Gastroesophageal sphincter (tissue), 3 donors: ENCODE data around the gene C2orf92.

Experiments used
- CTCF ChIP-seq, 4 experiments: fragments of 200-600 bp in 2 of 4; fragments of 450-650 bp in 2 of 4; sonication (generic) in 1 of 4; IDR thresholded peaks; one replicate each; pipeline ENCODE4 v1.5.1; 2017 to 2019; ENCODE audit warnings: antibody characterized with exemption in 4 of 4, mild to moderate bottlenecking in 2 of 4, moderate library complexity in 2 of 4
- EP300 ChIP-seq: sonication (generic); formaldehyde crosslinking; IDR thresholded peaks from one replicate; pipeline ENCODE4 v1.6.1; 2017; ENCODE audit warnings: antibody characterized with exemption, mild to moderate bottlenecking
- POLR2A ChIP-seq, 2 donors: fragments of 450-650 bp; IDR thresholded peaks; one replicate each; pipeline ENCODE4 v1.6.1; 2017; ENCODE audit warnings: antibody characterized with exemption in 2 of 2, mild to moderate bottlenecking in 2 of 2, moderate library complexity in 1 of 2
- POLR2AphosphoS5 ChIP-seq: sonication (generic); formaldehyde crosslinking; IDR thresholded peaks from one replicate; pipeline ENCODE4 v1.6.1; 2017; ENCODE audit warnings: antibody characterized with exemption

- no peak for TF ChIP-seq CTCF (IDR thresholded peaks at IDR 0.05)
- TF ChIP-seq POLR2A (IDR thresholded peaks at IDR 0.05) = no peak
- TF ChIP-seq POLR2AphosphoS5 = no peak
- TF ChIP-seq EP300 = no peak
Measured at GRCh38 chr2:97654791-97655190, 14.7 kb upstream of the C2orf92 start.
